Ascending aorta (tissue), 2 donors: ENCODE measurements around the gene PCDHA1. TPM values are rescaled to one million over a fixed set of nuclear protein-coding genes. Genes with fewer than 3 reads are reported as not detected.
A peak's percentile ranks its signal among the peaks of the same experiment; 100 is the strongest.

Experiments
- DNase-seq, 2 donors: peaks; one replicate each; pipeline ENCODE4 v3.0.0-alpha.2; 2019; ENCODE audit warnings: low spot score in 2 of 2
- H3K27ac ChIP-seq, 2 donors: fragments of 200-600 bp; sonication (generic); one replicate each; pipeline ENCODE4 v1.5.1; 2016 to 2017; ENCODE audit warnings: mild to moderate bottlenecking in 1 of 2
- H3K27me3 ChIP-seq: fragments of 200-600 bp; sonication (generic); one replicate; pipeline ENCODE4 v1.5.1; 2017
- H3K36me3 ChIP-seq, 2 donors: fragments of 200-600 bp; sonication (generic); one replicate each; pipeline ENCODE4 v1.5.1; 2016
- H3K4me1 ChIP-seq, 2 donors: fragments of 200-600 bp; sonication (generic); one replicate each; pipeline ENCODE4 v1.5.1; 2016 to 2017; ENCODE audit warnings: mild to moderate bottlenecking in 1 of 2
- H3K4me3 ChIP-seq, 2 donors: fragments of 200-600 bp; sonication (generic); one replicate each; pipeline ENCODE4 v1.5.1; 2016 to 2017; ENCODE audit warnings: mild to moderate bottlenecking in 1 of 2
- H3K9me3 ChIP-seq, 2 donors: fragments of 200-600 bp; sonication (generic); one replicate each; pipeline ENCODE4 v1.5.1; 2016
- CTCF ChIP-seq, 3 experiments: fragments of 200-600 bp in 2 of 3; fragments of 450-650 bp in 1 of 3; sonication (generic) in 2 of 3; IDR thresholded peaks; one replicate each; pipeline ENCODE4 v1.5.1; 2016 to 2019; ENCODE audit warnings: antibody characterized with exemption in 3 of 3, mild to moderate bottlenecking in 1 of 3, moderate library complexity in 1 of 3
- intact Hi-C: fragments of 100-400 bp; cut with DNase I; formaldehyde crosslinking; loops from one replicate; pipeline ENCODE4 v1.15.1; 2023
- total RNA-seq: library from RNA; depleted of rRNA; stranded (reverse); fragments of >200 nt; gene quantifications from one replicate; pipeline ENCODE4 v1.1.0, GENCODE V29; 2016

Gene PCDHA1
- total RNA-seq, 1 donor from 2014 or later, result not detected

GRCh38 chr5:141040093-141040770 is 254.3 kb downstream of the PCDHA1 start:
- no peak for DNase-seq
- Histone ChIP-seq H3K4me1 (no peaks in the 10 kb centered on the region), H3K9me3 (no peaks in the 10 kb centered on the region), H3K4me3 (peak overlapping the region; percentile 41 to 42), H3K36me3 (no peaks in the 10 kb centered on the region), H3K27ac (no peak overlapping the region), H3K27me3 (no peaks in the 10 kb centered on the region)
- intact Hi-C loops, result loop anchor here (2.0 kb wide), 1 partner anchor 233 kb away; the partner anchor contains the start of gene PCDHA4
- no peak for TF ChIP-seq CTCF (IDR thresholded peaks at IDR 0.05)

- Histone ChIP-seq H3K9me3 (no peaks in the 10 kb centered on the region), H3K36me3 (no peaks in the 10 kb centered on the region), H3K4me1 (no peaks in the 10 kb centered on the region), H3K27ac (no peak overlapping the region), H3K27me3 (no peaks in the 10 kb centered on the region), H3K4me3 (peak overlapping the region; percentile 41 to 42)
- peak; percentile 37 to 92 for DNase-seq
- intact Hi-C loops, result loop anchor here (1.0 to 2.0 kb wide), 4 partner anchors 115 to 330 kb away; partner anchors contain the start of genes PCDHA3, PCDHA4 and PCDHAC1
- peak; percentile 60 to 72 (median 65) for TF ChIP-seq CTCF (IDR thresholded peaks at IDR 0.05)
Measured at GRCh38 chr5:141040771-141041426, 255.0 kb downstream of the PCDHA1 start.

- intact Hi-C loops, result loop anchor here (1.0 to 2.0 kb wide), 4 partner anchors 115 to 330 kb away; partner anchors contain the start of genes PCDHA3, PCDHA4 and PCDHAC1
- H3K36me3 ChIP-seq, result no peaks in the 10 kb centered on the region
Measured at GRCh38 chr5:141041427-141041785, 255.5 kb downstream of the PCDHA1 start.

GRCh38 chr5:141042555-141042954 is 256.6 kb downstream of the PCDHA1 start:
- no peak for DNase-seq
- intact Hi-C loops, result no loop called here
- H3K27me3 ChIP-seq, result no peaks in the 10 kb centered on the region
- no peaks in the 10 kb centered on the region for H3K4me1 ChIP-seq
- no peak overlapping the region for H3K27ac ChIP-seq
- no peak overlapping the region for H3K4me3 ChIP-seq
- no peaks in the 10 kb centered on the region for H3K36me3 ChIP-seq
- no peaks in the 10 kb centered on the region for H3K9me3 ChIP-seq
- no peak for TF ChIP-seq CTCF (IDR thresholded peaks at IDR 0.05)

More at GRCh38 chr5:141041427-141041785, 255.5 kb downstream of the PCDHA1 start:
- H3K27me3 ChIP-seq, result no peaks in the 10 kb centered on the region
- no peak overlapping the region for H3K4me3 ChIP-seq
- TF ChIP-seq CTCF (IDR thresholded peaks at IDR 0.05), result no peak
- H3K4me1 ChIP-seq, result no peaks in the 10 kb centered on the region
- no peaks in the 10 kb centered on the region for H3K9me3 ChIP-seq
- DNase-seq, result no peak
- H3K27ac ChIP-seq, result no peak overlapping the region

GRCh38 chr5:141050622-141051520 is 264.9 kb downstream of the PCDHA1 start, which contains the start of gene PCDHB1:
TSS of gene PCDHB1 (plus strand) at chr5:141051374. CDS start at chr5:141051471, 97 bp downstream.
- no peak for DNase-seq
- no peaks in the 10 kb centered on the region for H3K4me1 ChIP-seq
- H3K27me3 ChIP-seq, result no peaks in the 10 kb centered on the region
- no peak within 1 kb of the TSS for H3K27ac ChIP-seq
- no peaks in the 10 kb centered on the region for H3K36me3 ChIP-seq
- TF ChIP-seq CTCF (IDR thresholded peaks at IDR 0.05), result no peak
- H3K9me3 ChIP-seq, result no peaks in the 10 kb centered on the region
- intact Hi-C loops, result no loop called here
- peak within 1 kb of the TSS; percentile 60 for H3K4me3 ChIP-seq
